OCI-LY1 (cell line): ENCODE data around the gene PRKCB.

Experiments
- H2AFZ ChIP-seq: fragments of 200-600 bp; sonication (generic), shearing (Covaris generic); 2 replicates; pipeline ENCODE4 v1.6.0; 2014; ENCODE audit warnings: antibody characterized with exemption, mild to moderate bottlenecking, low read length
- H3F3A ChIP-seq: fragments of 200-600 bp; sonication (generic), shearing (Covaris generic); 2 replicates; pipeline ENCODE4 v1.6.0; 2014; ENCODE audit warnings: mild to moderate bottlenecking, antibody characterized with exemption, low read length, moderate library complexity; ENCODE audit not compliant: insufficient read depth
- H3K27ac ChIP-seq: fragments of 200-600 bp; sonication (generic); 2 replicates; pipeline ENCODE4 v1.5.1; 2014; ENCODE audit warnings: low read length, mixed run types, mild to moderate bottlenecking, low read depth; ENCODE audit not compliant: poor library complexity, severe bottlenecking
- H3K27me3 ChIP-seq: fragments of 200-600 bp; sonication (generic); 2 replicates; pipeline ENCODE4 v1.6.0; 2014; ENCODE audit warnings: antibody characterized with exemption, mild to moderate bottlenecking, low read length, moderate library complexity; ENCODE audit not compliant: insufficient read depth
- H3K36me3 ChIP-seq: fragments of 200-600 bp; sonication (generic); 2 replicates; pipeline ENCODE4 v1.6.1; 2014; ENCODE audit warnings: mild to moderate bottlenecking, antibody characterized with exemption, low read length, moderate library complexity, mixed read lengths; ENCODE audit not compliant: insufficient read depth
- H3K4me1 ChIP-seq: fragments of 200-600 bp; sonication (generic); 2 replicates; pipeline ENCODE4 v1.5.1; 2014; ENCODE audit warnings: mild to moderate bottlenecking, low read length, moderate library complexity; ENCODE audit not compliant: insufficient read depth, severe bottlenecking
- H3K4me2 ChIP-seq: fragments of 200-600 bp; sonication (generic), shearing (Covaris generic); 2 replicates; pipeline ENCODE4 v1.6.1; 2014; ENCODE audit warnings: low read length
- H3K4me3 ChIP-seq: fragments of 200-600 bp; sonication (generic); 2 replicates; pipeline ENCODE4 v1.5.1; 2014; ENCODE audit warnings: low read length, low read depth, mild to moderate bottlenecking, mixed read lengths; ENCODE audit not compliant: poor library complexity, severe bottlenecking
- H3K79me2 ChIP-seq: fragments of 200-600 bp; shearing (Covaris generic); 2 replicates; pipeline ENCODE4 v1.6.1; 2016; ENCODE audit warnings: mixed run types, low read length, mixed read lengths; ENCODE audit not compliant: insufficient read depth
- H3K9ac ChIP-seq: fragments of 200-600 bp; sonication (generic), shearing (Covaris generic); 2 replicates; pipeline ENCODE4 v1.6.1; 2014; ENCODE audit warnings: mild to moderate bottlenecking, low read length, mixed read lengths
- H3K9me2 ChIP-seq: fragments of 200-600 bp; sonication (generic), shearing (Covaris generic); 2 replicates; pipeline ENCODE4 v1.6.1; 2014; ENCODE audit warnings: low read depth, mild to moderate bottlenecking, low read length, mixed read lengths
- H3K9me3 ChIP-seq: fragments of 200-600 bp; shearing (Covaris generic); 2 replicates; pipeline ENCODE4 v1.6.1; 2014; ENCODE audit warnings: low read length, mixed read lengths
- H4K20me1 ChIP-seq: fragments of 200-600 bp; sonication (generic), shearing (Covaris generic); 2 replicates; pipeline ENCODE4 v1.6.0; 2016; ENCODE audit warnings: mild to moderate bottlenecking, low read length; ENCODE audit not compliant: insufficient read depth
- EZH2 ChIP-seq: fragments of 200-600 bp; sonication (generic), shearing (Covaris generic); IDR thresholded peaks from 2 replicates; pipeline ENCODE4 v1.8.0; 2017; ENCODE audit warnings: borderline replicate concordance, mixed run types, mild to moderate bottlenecking, antibody characterized with exemption, low read length, moderate library complexity, mixed read lengths
- TF ChIP-seq, protein P1 (sequence below): fragments of 200-600 bp; sonication (generic), shearing (Covaris generic); IDR thresholded peaks from 2 replicates; pipeline ENCODE4 v1.5.1; 2017; ENCODE audit warnings: mild to moderate bottlenecking, antibody characterized with exemption, low read length, moderate library complexity, mixed read lengths

PRKCB gene

DNA sequence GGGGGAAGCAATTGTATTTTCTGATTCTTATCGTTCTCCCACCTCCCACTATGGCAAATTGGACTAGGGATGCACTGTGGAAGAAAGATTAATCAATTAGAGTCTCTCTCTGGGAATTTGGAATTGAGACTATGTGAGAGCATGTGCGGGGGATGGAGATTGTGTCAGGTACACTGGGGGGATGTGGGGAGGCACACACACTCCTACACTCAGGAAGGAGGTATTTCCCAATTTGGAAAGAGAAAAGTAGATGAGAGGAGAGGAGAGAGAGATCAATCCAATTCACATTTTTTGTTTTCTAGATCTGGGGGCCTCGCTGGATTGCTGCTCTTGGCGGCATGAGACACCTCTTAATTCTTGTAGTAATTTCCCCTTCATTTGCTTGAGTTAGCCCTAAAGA lies 14.3 kb upstream of the PRKCB start:
- Histone ChIP-seq H3K9me2 (no peaks in the 10 kb centered on the region), H3K27me3 (no peaks in the 10 kb centered on the region), H3K27ac (no peak overlapping the region), H4K20me1 (no peaks in the 10 kb centered on the region), H2AFZ (no peak overlapping the region), H3K36me3 (no peaks in the 10 kb centered on the region), H3K4me1 (peaks cover 5% of the 10 kb centered on the region), H3F3A (no peaks in the 10 kb centered on the region), H3K9me3 (no peaks in the 10 kb centered on the region), H3K4me3 (no peak overlapping the region), H3K79me2 (no peaks in the 10 kb centered on the region), H3K9ac (no peak overlapping the region), H3K4me2 (no peak overlapping the region)
- TF ChIP-seq EZH2: no peak
- TF ChIP-seq, protein P1, sequence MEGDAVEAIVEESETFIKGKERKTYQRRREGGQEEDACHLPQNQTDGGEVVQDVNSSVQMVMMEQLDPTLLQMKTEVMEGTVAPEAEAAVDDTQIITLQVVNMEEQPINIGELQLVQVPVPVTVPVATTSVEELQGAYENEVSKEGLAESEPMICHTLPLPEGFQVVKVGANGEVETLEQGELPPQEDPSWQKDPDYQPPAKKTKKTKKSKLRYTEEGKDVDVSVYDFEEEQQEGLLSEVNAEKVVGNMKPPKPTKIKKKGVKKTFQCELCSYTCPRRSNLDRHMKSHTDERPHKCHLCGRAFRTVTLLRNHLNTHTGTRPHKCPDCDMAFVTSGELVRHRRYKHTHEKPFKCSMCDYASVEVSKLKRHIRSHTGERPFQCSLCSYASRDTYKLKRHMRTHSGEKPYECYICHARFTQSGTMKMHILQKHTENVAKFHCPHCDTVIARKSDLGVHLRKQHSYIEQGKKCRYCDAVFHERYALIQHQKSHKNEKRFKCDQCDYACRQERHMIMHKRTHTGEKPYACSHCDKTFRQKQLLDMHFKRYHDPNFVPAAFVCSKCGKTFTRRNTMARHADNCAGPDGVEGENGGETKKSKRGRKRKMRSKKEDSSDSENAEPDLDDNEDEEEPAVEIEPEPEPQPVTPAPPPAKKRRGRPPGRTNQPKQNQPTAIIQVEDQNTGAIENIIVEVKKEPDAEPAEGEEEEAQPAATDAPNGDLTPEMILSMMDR: no peak

DNA sequence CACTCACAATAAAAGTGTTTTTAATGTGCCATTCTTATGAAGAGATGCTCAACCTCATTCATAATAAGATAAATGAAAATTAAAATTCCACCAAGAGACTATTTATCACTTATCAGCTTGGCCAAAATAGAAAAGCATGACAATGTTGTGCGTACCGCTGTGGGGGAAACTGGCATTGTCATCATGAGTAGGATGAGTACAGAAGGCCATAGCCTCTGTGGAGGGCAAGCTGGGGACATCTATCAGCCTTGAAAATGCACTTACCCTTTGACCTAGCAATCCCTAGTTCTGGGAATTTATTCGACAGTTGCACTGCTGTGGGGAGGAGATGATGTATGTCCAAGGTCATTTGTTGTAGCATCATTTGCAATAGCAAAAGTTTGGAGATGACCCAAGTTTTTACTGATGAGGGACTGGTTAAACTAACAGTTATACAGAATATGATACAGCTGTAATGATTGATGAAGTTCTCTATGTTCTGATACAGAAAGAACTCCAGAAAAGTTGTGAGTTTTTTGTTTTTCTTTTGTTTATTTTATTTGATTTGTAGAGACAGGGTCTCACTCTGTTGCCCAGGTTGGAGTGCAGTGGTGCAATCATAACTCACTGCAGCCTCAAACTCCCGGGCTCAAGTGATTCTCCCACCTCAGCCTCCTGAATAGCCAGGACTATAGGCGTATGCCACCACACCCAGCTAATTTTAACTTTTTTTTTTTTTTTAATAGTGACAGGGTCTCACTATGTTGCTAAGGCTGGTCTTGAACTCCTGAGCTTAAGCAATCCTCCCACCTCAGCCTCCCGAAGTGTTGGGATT lies 13.7 kb upstream of the PRKCB start:
- no peaks in the 10 kb centered on the region for H3F3A ChIP-seq
- no peak overlapping the region for H3K9ac ChIP-seq
- H3K4me3 ChIP-seq: no peak overlapping the region
- no peak overlapping the region for H3K4me2 ChIP-seq
- no peaks in the 10 kb centered on the region for H3K36me3 ChIP-seq
- peaks cover 11% of the 10 kb centered on the region for H3K4me1 ChIP-seq
- H3K27me3 ChIP-seq: no peaks in the 10 kb centered on the region
- no peaks in the 10 kb centered on the region for H3K79me2 ChIP-seq
- H3K9me3 ChIP-seq: no peaks in the 10 kb centered on the region
- no peak overlapping the region for H3K27ac ChIP-seq
- TF ChIP-seq, protein P1: no peak
- TF ChIP-seq EZH2: no peak
- no peak overlapping the region for H2AFZ ChIP-seq
- H4K20me1 ChIP-seq: no peaks in the 10 kb centered on the region
- H3K9me2 ChIP-seq: no peaks in the 10 kb centered on the region

DNA sequence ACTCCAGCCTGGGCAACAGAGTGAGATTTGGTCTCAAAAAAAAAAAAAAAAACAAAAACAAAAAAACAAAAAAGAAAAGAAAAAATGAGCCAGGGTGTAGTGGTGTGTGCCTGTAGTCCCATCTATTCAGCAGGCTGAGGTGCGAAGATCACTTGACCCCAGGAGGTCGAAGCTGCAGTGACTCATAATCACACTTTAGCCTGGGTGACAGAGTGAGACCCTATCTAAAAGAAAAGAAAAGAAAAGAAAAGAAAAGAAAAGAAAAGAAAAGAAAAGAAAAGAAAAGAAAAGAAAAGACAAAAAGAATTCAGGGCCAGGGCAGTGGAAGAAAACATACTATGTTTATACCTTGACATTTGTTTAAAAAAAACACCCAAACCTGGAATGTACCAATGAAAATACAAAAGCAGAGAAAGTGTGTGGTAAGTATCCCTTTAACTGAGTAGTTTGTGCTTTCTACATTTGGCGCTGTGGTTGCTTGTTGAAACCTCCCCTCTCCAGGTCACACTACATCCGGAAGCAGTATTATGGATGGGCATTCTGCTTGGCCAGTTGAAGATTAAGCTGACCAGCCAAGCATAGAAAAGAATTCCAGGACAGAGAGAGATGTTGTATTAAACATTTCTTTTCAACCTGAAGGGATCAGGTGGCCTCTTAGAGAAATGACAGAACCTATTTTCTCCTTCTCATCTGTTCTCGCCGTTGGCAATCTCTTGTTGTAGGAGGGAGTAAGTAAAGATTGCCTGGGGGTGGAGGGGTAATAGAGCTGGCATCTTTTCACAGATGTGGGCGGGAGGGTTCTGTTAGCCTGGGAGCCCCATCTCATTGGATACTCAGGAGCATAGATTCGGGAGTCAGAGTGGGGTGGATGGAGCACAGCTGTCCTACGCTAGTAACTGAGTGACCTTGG lies 12.1 kb upstream of the PRKCB start:
- Histone ChIP-seq H2AFZ (no peak overlapping the region), H3F3A (no peaks in the 10 kb centered on the region)

More for the DNA sequence above, 12.1 kb upstream of the PRKCB start:
- Histone ChIP-seq H3K9me3 (no peaks in the 10 kb centered on the region), H4K20me1 (no peaks in the 10 kb centered on the region), H3K27ac (no peak overlapping the region), H3K9ac (no peak overlapping the region), H3K4me3 (no peak overlapping the region), H3K4me1 (peaks cover 12% of the 10 kb centered on the region), H3K79me2 (no peaks in the 10 kb centered on the region), H3K36me3 (no peaks in the 10 kb centered on the region), H3K4me2 (no peak overlapping the region), H3K9me2 (no peaks in the 10 kb centered on the region), H3K27me3 (no peaks in the 10 kb centered on the region)
- TF ChIP-seq EZH2: no peak
- TF ChIP-seq, protein P1: no peak
